PFSK-1 (cell line): ENCODE data around the gene LINC01488.

Source experiments
- FOXP2 ChIP-seq: optimal IDR thresholded peaks from 2 replicates; pipeline ENCODE3; 2011; ENCODE audit warnings: borderline replicate concordance, control low read depth, inconsistent platforms; ENCODE audit not compliant: insufficient read depth; ENCODE audit errors: extremely low read length, extremely low read depth
- POLR2AphosphoS5 ChIP-seq: IDR thresholded peaks from 2 replicates; pipeline ENCODE4 v1.6.1; 2012; ENCODE audit warnings: low read depth, mild to moderate bottlenecking, control low read depth, low read length, moderate library complexity
- REST ChIP-seq, 2 experiments: IDR thresholded peaks; 2 replicates each; pipeline versions ENCODE4 v1.6.1 to v1.8.0; 2011 to 2012; ENCODE audit warnings: low read depth in 2 of 2, low read length in 2 of 2, control low read depth in 1 of 2, inconsistent platforms in 1 of 2, mild to moderate bottlenecking in 1 of 2, moderate library complexity in 1 of 2; ENCODE audit not compliant: insufficient read depth in 1 of 2
- SIN3A ChIP-seq: IDR thresholded peaks from 2 replicates; pipeline ENCODE4 v1.6.1; 2012; ENCODE audit warnings: mild to moderate bottlenecking, low read length, moderate library complexity, borderline replicate concordance; ENCODE audit not compliant: insufficient read depth
- TAF1 ChIP-seq: IDR thresholded peaks from 2 replicates; pipeline ENCODE4 v1.6.1; 2012; ENCODE audit warnings: low read length, control low read depth, borderline replicate concordance; ENCODE audit not compliant: insufficient read depth

The LINC01488 gene

GRCh38 chr11:69487391-69487790 is 5.9 kb downstream of the LINC01488 start:
- no peak for TF ChIP-seq TAF1
- no peak for TF ChIP-seq FOXP2
- no peak for TF ChIP-seq POLR2AphosphoS5
- no peak for TF ChIP-seq SIN3A
- no peak for TF ChIP-seq REST (IDR thresholded peaks at IDR 0.05; ENCODE audit: insufficient read depth in 1 of 2, low read depth in 2 of 2, low read length in 2 of 2)

GRCh38 chr11:69487849-69488542 is 6.5 kb downstream of the LINC01488 start:
- no peak for TF ChIP-seq FOXP2
- TF ChIP-seq TAF1, result no peak
- TF ChIP-seq POLR2AphosphoS5, result no peak
- TF ChIP-seq REST (IDR thresholded peaks at IDR 0.05; ENCODE audit: insufficient read depth in 1 of 2, low read depth in 2 of 2, low read length in 2 of 2), result no peak
- TF ChIP-seq SIN3A, result no peak

GRCh38 chr11:69488543-69488940 is 7.1 kb downstream of the LINC01488 start:
- no peak for TF ChIP-seq FOXP2
- no peak for TF ChIP-seq REST (IDR thresholded peaks at IDR 0.05; ENCODE audit: insufficient read depth in 1 of 2, low read depth in 2 of 2, low read length in 2 of 2)
- no peak for TF ChIP-seq TAF1
- TF ChIP-seq POLR2AphosphoS5, result no peak
- TF ChIP-seq SIN3A, result no peak

GRCh38 chr11:69489031-69489745 is 7.7 kb downstream of the LINC01488 start:
- TF ChIP-seq SIN3A (no peak), POLR2AphosphoS5 (no peak), TAF1 (no peak), FOXP2 (no peak), REST (IDR thresholded peaks at IDR 0.05; ENCODE audit: insufficient read depth in 1 of 2, low read depth in 2 of 2, low read length in 2 of 2) (no peak)
